HepG2 (cell line): ENCODE results near the gene SLC25A45. TPM values are rescaled to one million over a fixed set of nuclear protein-coding genes. Genes with fewer than 3 reads are reported as not detected.

Experiments used
- AFF4 ChIP-seq: sonication (generic); formaldehyde crosslinking; IDR thresholded peaks from 2 replicates; pipeline ENCODE4 v1.4.0; 2020; ENCODE audit warnings: missing genetic modification reagents
- ARID5B ChIP-seq: IDR thresholded peaks from 2 replicates; pipeline ENCODE4 v1.4.0; 2020; ENCODE audit warnings: mild to moderate bottlenecking, missing genetic modification reagents
- CBX5 ChIP-seq: sonication (generic); formaldehyde crosslinking; IDR thresholded peaks from 2 replicates; pipeline ENCODE4 v1.4.0; 2020; ENCODE audit warnings: missing genetic modification reagents, borderline replicate concordance
- CCAR2 ChIP-seq: fragments of 200-400 bp; formaldehyde crosslinking; optimal IDR thresholded peaks from 2 replicates; pipeline ENCODE3; 2018; ENCODE audit warnings: low read depth, mild to moderate bottlenecking, low read length, moderate library complexity
- CREB3 ChIP-seq: sonication (generic); formaldehyde crosslinking; IDR thresholded peaks from 2 replicates; pipeline ENCODE4 v1.5.0; 2020; ENCODE audit warnings: missing genetic modification reagents
- CREM ChIP-seq, 2 experiments: sonication (generic) in 1 of 2; formaldehyde crosslinking in 1 of 2; IDR thresholded peaks; 2 replicates each; pipeline versions ENCODE4 v1.4.0 to v1.6.1; 2016 to 2020; ENCODE audit warnings: antibody characterized with exemption in 1 of 2, mild to moderate bottlenecking in 1 of 2, missing genetic modification reagents in 1 of 2
- ETV5 ChIP-seq: IDR thresholded peaks from 2 replicates; pipeline ENCODE4 v1.6.1; 2018; ENCODE audit warnings: missing biosample characterization, missing genetic modification reagents, inconsistent platforms, borderline replicate concordance
- MAZ ChIP-seq, 2 experiments: sonication (generic) in 1 of 2; formaldehyde crosslinking in 1 of 2; IDR thresholded peaks; 2 replicates each; pipeline versions ENCODE4 v1.5.0 to v1.6.1; 2012 to 2020; ENCODE audit warnings: low read depth in 2 of 2, mild to moderate bottlenecking in 2 of 2, borderline replicate concordance in 1 of 2, improper control_type of control experiment in 1 of 2, low read length in 1 of 2, missing genetic modification reagents in 1 of 2, moderate library complexity in 1 of 2
- NKX3-1 ChIP-seq: sonication (generic); formaldehyde crosslinking; IDR thresholded peaks from 2 replicates; pipeline ENCODE4 v1.5.0; 2020; ENCODE audit warnings: missing genetic modification reagents
- RFXAP ChIP-seq: sonication (generic); formaldehyde crosslinking; IDR thresholded peaks from 2 replicates; pipeline ENCODE4 v1.4.0; 2020; ENCODE audit warnings: missing genetic modification reagents, borderline replicate concordance
- SALL1 ChIP-seq: sonication (generic); formaldehyde crosslinking; IDR thresholded peaks from 2 replicates; pipeline ENCODE4 v1.8.0; 2022; ENCODE audit warnings: mild to moderate bottlenecking, missing genetic modification reagents
- SMC3 ChIP-seq: IDR thresholded peaks from 2 replicates; pipeline ENCODE4 v1.6.1; 2011; ENCODE audit warnings: low read length, improper control_type of control experiment
- TBL1XR1 ChIP-seq: fragments of 150-350 bp; IDR thresholded peaks from 2 replicates; pipeline ENCODE4 v1.6.1; 2014; ENCODE audit warnings: borderline replicate concordance, low read length; ENCODE audit not compliant: partially characterized antibody
- YY1 ChIP-seq: IDR thresholded peaks from 2 replicates; pipeline ENCODE4 v1.6.1; 2011; ENCODE audit warnings: low read length, low read depth, moderate library complexity, mild to moderate bottlenecking; ENCODE audit not compliant: insufficient read depth, insufficient replicate concordance
- ZMYM3 ChIP-seq: sonication (generic); formaldehyde crosslinking; IDR thresholded peaks from 2 replicates; pipeline ENCODE4 v1.5.1; 2020; ENCODE audit warnings: mild to moderate bottlenecking, missing genetic modification reagents
- ZMYM4 ChIP-seq: sonication (generic); formaldehyde crosslinking; IDR thresholded peaks from 2 replicates; pipeline ENCODE4 v1.8.1; 2023; ENCODE audit warnings: mild to moderate bottlenecking, missing genetic modification reagents
- ZNF10 ChIP-seq: sonication (generic); formaldehyde crosslinking; IDR thresholded peaks from 2 replicates; pipeline ENCODE4 v1.4.0; 2020; ENCODE audit warnings: mild to moderate bottlenecking, low read depth, missing genetic modification reagents, borderline replicate concordance
- ZNF414 ChIP-seq: sonication (generic); formaldehyde crosslinking; IDR thresholded peaks from 2 replicates; pipeline ENCODE4 v1.5.0; 2020; ENCODE audit warnings: missing genetic modification reagents
- ZNF546 ChIP-seq: sonication (generic); formaldehyde crosslinking; conservative IDR thresholded peaks from 2 replicates; pipeline ENCODE4 v1.8.1; 2023; ENCODE audit warnings: mild to moderate bottlenecking, missing genetic modification reagents
- polyA plus RNA-seq, 8 experiments: library from polyadenylated mRNA; depleted of rRNA in 3 of 8; stranded (reverse) in 7 of 8; unstranded in 1 of 8; fragments of >200 nt; fragmentation: Illumina TruSeq in 4 of 8; extraction: Trizol in 4 of 8; gene quantifications; 2 replicates each; pipeline versions ENCODE4 v1.2.1 to v1.2.3, GENCODE V29; 2011 to 2016; ENCODE audit warnings: low read depth in 4 of 8, missing spikeins in 1 of 8, mixed read lengths in 1 of 8; ENCODE audit not compliant: insufficient read depth in 1 of 8
- total RNA-seq, 5 experiments: library from RNA; depleted of rRNA; stranded (reverse); fragments of >200 nt; fragmentation: Illumina TruSeq; extraction: Trizol; gene quantifications; 2 replicates each; pipeline ENCODE4 v1.2.3, GENCODE V29; 2016; ENCODE audit warnings: low read depth in 1 of 5

SLC25A45 gene
- total and polyA plus RNA-seq, 2 of the 13 experiments (the other 11 are each of a cell fraction or from before 2014, with no cell fraction given): 1.2 to 3.4 TPM

- TF ChIP-seq SALL1 (peak; percentile 64; the same call in 1 of the 2 replicates), MAZ (IDR thresholded peaks at IDR 0.05; ENCODE audit: borderline replicate concordance, low read depth, low read length) (peak; percentile 80), MAZ (CRISPR knock-in tag; IDR thresholded peaks at IDR 0.05; ENCODE audit: low read depth) (peak; percentile 88), TBL1XR1 (no peak), NKX3-1 (CRISPR knock-in tag) (no peak), ZNF10 (no peak), CCAR2 (no peak), ZMYM3 (CRISPR knock-in tag) (0 out of 2 replicates have a peak, but pooled peaks have one; percentile 30), ZNF546 (CRISPR knock-in tag) (0 out of 2 replicates have a peak, but pooled peaks have one; percentile 31), CREM (IDR thresholded peaks at IDR 0.05) (no peak; the same call in 1 of the 2 replicates), CREM (CRISPR knock-in tag; IDR thresholded peaks at IDR 0.05) (no peak), RFXAP (CRISPR knock-in tag) (peak; percentile 69; the same call in 1 of the 2 replicates), AFF4 (CRISPR knock-in tag) (no peak), ARID5B (CRISPR knock-in tag) (peak; percentile 60; the same call in 1 of the 2 replicates), ZNF414 (CRISPR knock-in tag) (peak; percentile 68; the same call in 1 of the 2 replicates), ETV5 (CRISPR knock-in tag) (peak; percentile 40; the same call in 1 of the 2 replicates), SMC3 (peak; percentile 56; the same call in 1 of the 2 replicates), CREB3 (CRISPR knock-in tag) (0 out of 2 replicates have a peak, but pooled peaks have one; percentile 55), ZMYM4 (0 out of 2 replicates have a peak, but pooled peaks have one; percentile 16), YY1 (peak; percentile 51), CBX5 (CRISPR knock-in tag) (peak; percentile 62; the same call in 1 of the 2 replicates)
These were observed 33.9 kb upstream of the SLC25A45 start (continued) for GRCh38 chr11:65416341-65416824.
